Measurements from ENCODE around the gene FOXN3.

Gene FOXN3

DNA sequence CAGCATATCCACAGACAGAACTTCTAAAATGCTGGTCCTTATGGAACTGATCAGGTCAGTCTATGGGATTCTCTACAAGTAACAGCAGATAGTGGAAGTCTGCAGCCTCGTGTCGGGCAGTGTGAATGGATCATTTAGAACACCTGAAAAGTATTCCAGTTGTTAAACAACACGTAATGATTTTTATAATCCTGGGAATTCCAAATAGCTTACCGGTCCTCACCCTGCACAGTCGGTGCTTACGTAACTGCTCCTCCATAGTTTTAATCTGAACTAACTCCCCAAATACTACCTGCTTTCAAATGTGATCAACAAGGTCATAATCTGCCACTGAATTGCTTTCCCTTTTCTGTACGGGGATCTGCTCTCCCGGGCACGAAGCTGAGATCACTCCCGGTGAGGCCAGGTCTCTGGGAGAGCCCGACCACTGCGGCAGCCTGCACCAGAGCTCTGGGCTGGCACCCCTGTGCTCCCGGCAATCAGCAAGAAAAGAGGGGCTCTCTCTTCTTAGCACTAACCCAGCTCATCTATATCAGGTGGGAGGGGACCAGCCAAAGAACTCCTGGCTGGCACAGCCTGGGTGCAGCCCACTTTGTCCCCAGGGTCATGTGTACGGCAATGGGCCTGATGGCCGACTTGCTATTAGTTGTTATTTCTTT is 157.0 kb downstream of the FOXN3 start:
- no peaks in the 10 kb centered on the region for H3K27me3 ChIP-seq (replicated peaks)
- DNase-seq = no peak
- in situ Hi-C loops (cut with HindIII; ENCODE audit: low pct_ligation_motif_present, low sequenced_read_pairs) = no loop called here
- TF ChIP-seq, protein P1, sequence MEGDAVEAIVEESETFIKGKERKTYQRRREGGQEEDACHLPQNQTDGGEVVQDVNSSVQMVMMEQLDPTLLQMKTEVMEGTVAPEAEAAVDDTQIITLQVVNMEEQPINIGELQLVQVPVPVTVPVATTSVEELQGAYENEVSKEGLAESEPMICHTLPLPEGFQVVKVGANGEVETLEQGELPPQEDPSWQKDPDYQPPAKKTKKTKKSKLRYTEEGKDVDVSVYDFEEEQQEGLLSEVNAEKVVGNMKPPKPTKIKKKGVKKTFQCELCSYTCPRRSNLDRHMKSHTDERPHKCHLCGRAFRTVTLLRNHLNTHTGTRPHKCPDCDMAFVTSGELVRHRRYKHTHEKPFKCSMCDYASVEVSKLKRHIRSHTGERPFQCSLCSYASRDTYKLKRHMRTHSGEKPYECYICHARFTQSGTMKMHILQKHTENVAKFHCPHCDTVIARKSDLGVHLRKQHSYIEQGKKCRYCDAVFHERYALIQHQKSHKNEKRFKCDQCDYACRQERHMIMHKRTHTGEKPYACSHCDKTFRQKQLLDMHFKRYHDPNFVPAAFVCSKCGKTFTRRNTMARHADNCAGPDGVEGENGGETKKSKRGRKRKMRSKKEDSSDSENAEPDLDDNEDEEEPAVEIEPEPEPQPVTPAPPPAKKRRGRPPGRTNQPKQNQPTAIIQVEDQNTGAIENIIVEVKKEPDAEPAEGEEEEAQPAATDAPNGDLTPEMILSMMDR (IDR thresholded peaks at IDR 0.05; ENCODE audit: low read depth, low read length, missing control alignments) = no peak
- no peaks in the 10 kb centered on the region for H3K36me3 ChIP-seq (replicated peaks)
- H3K4me3 ChIP-seq (ENCODE audit: low read depth, low read length) = no peak overlapping the region
- no peak overlapping the region for H3K27ac ChIP-seq

DNA sequence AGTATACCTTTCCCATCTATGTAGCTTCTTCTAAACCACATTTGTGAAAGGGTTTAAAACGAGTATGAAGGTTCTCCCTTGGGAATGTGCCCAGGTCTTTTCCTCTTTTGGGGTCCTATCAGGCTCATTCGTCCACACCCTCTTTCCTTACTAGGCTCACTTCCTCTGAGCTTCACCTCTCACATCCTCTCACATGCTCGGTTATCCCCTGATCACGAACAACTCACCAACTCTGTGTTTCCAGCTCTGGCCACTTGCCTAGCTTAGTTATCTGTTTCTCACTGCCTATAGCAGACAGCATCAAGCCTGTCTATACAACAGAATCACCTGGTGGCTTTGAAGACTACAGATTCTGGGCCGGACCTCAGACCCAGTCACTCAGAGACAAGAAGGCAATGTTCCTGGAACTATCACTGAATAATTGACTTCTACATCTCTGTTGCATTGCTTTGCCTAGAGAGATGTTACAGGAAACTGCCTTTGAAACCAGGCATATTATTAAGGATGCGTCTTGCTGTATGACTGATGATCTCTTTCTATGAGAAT is 158.2 kb downstream of the FOXN3 start:
- Histone ChIP-seq H3K27me3 (replicated peaks) (no peaks in the 10 kb centered on the region), H3K4me3 (ENCODE audit: low read depth, low read length) (no peak overlapping the region), H3K36me3 (replicated peaks) (no peaks in the 10 kb centered on the region), H3K27ac (no peak overlapping the region)
- TF ChIP-seq, protein P1 (IDR thresholded peaks at IDR 0.05; ENCODE audit: low read depth, low read length, missing control alignments) = no peak
- no peak for DNase-seq
- in situ Hi-C loops (cut with HindIII; ENCODE audit: low pct_ligation_motif_present, low sequenced_read_pairs) = no loop called here

DNA sequence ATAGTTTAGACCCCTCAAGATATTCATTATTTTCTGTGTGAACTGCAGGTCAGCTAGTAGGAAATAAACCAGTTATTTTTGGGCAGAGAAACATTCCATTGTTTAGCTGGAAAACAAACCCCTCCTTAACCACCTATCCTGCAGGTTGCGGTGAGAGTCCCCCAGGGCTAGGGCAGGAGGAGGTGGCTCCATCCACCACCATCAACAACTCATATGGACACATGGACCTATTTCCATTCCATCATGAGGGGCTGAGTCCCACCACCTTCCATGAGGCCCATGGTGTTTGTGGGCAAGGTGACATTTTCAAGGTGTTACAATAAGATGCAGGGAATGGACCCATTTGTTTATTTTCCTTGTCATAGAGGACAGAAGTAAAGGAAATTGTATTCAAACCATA is 160.1 kb downstream of the FOXN3 start:
- no peak for DNase-seq
- no peak overlapping the region for H3K27ac ChIP-seq
- in situ Hi-C loops (cut with HindIII; ENCODE audit: low pct_ligation_motif_present, low sequenced_read_pairs) = no loop called here
- no peaks in the 10 kb centered on the region for H3K36me3 ChIP-seq (replicated peaks)
- no peak overlapping the region for H3K4me3 ChIP-seq (ENCODE audit: low read depth, low read length)
- TF ChIP-seq, protein P1 (IDR thresholded peaks at IDR 0.05; ENCODE audit: low read depth, low read length, missing control alignments) = no peak
- H3K27me3 ChIP-seq (replicated peaks) = no peaks in the 10 kb centered on the region

DNA sequence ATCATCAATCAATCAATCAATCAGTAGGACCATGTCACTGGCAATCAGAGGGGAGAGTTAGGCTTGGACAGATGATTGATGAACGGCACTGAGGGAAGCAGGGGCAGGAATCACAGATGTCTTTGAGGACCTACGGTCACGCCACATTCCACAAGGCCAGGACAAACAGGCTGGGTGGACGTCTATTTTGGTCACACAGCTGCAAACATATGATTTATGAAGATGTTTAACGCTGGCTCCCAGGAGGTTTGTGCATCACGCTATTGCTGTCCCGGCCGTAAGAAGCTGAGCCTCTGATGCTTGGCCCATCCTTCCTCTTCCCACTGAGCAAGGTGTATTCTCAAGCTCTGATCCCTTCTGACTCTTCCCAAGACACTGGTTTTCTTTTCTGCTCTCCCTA is 160.8 kb downstream of the FOXN3 start:
- Histone ChIP-seq H3K4me3 (ENCODE audit: low read depth, low read length) (no peak overlapping the region), H3K27ac (no peak overlapping the region), H3K27me3 (replicated peaks) (no peaks in the 10 kb centered on the region), H3K36me3 (replicated peaks) (no peaks in the 10 kb centered on the region)
- TF ChIP-seq, protein P1 (IDR thresholded peaks at IDR 0.05; ENCODE audit: low read depth, low read length, missing control alignments) = no peak
- in situ Hi-C loops (cut with HindIII; ENCODE audit: low pct_ligation_motif_present, low sequenced_read_pairs) = no loop called here
- DNase-seq = no peak

DNA sequence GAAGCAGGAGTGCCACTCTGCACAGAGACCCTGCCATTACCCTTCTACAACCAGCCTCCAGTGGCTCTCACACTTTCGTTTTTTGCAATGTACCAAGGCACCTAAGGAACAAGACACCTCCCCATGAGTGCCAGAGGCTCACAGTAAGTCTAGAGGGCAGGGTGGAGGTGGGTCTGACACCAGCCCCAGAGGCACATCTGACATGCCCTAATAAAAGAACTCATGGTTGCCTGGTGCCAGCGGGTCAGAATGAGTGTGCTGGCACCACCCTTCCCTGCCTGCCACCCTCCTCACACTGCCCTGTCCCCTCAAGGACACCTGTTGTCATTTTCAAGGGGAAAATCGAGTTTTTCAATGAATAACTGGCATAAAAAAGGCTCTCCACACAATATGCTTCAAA is 161.2 kb downstream of the FOXN3 start:
- in situ Hi-C loops (cut with HindIII; ENCODE audit: low pct_ligation_motif_present, low sequenced_read_pairs) = no loop called here
- no peak overlapping the region for H3K4me3 ChIP-seq (ENCODE audit: low read depth, low read length)
- no peak overlapping the region for H3K27ac ChIP-seq
- no peaks in the 10 kb centered on the region for H3K27me3 ChIP-seq (replicated peaks)
- TF ChIP-seq, protein P1 (IDR thresholded peaks at IDR 0.05; ENCODE audit: low read depth, low read length, missing control alignments) = no peak
- no peaks in the 10 kb centered on the region for H3K36me3 ChIP-seq (replicated peaks)
- DNase-seq = no peak

DNA sequence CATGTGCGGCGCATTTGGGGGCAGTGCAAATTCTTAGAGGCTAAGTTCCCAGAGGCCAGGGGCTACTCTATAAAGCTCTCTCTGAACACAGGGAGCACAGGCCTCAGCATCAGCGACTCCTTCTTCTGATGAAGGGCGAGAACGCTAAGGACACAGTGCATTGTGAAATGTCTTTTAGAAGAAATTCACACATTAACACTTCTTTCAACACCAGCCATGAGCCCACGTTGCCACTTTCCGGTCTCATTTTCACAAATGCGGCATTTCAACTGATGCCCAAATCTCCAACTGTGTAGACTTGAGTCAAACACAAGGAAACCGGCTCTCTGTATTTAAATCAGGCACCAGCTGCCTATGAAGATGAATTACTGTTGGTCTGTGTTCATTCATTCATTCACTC is 162.0 kb downstream of the FOXN3 start:
- H3K4me3 ChIP-seq (ENCODE audit: low read depth, low read length) = no peak overlapping the region
- TF ChIP-seq, protein P1 (IDR thresholded peaks at IDR 0.05; ENCODE audit: low read depth, low read length, missing control alignments) = no peak
- H3K36me3 ChIP-seq (replicated peaks) = no peaks in the 10 kb centered on the region
- no peak overlapping the region for H3K27ac ChIP-seq
- no peak for DNase-seq
- H3K27me3 ChIP-seq (replicated peaks) = no peaks in the 10 kb centered on the region
- in situ Hi-C loops (cut with HindIII; ENCODE audit: low pct_ligation_motif_present, low sequenced_read_pairs) = no loop called here
